HG03045 (cell line): Measurements from ENCODE around the gene CBLB.
"Not testable (repeated sequence)": the region's sequence is repeated elsewhere in the genome, so short reads cannot be mapped to it uniquely, and the experiment has no call there.

ENCODE experiments used
- ATAC-seq: cut with Tn5 transposase; IDR thresholded peaks from one replicate; pipeline ENCODE4 v1.9.1; 2021; ENCODE audit warnings: mild to moderate bottlenecking, moderate library complexity; ENCODE audit not compliant: unreplicated experiment

CBLB gene

GRCh38 chr3:105763659-105764036 is 105.2 kb downstream of the CBLB start:
- no peak for ATAC-seq

- ATAC-seq, result no peak
These were observed 105.8 kb downstream of the CBLB start for GRCh38 chr3:105762749-105763658.

GRCh38 chr3:105762214-105762613 is 106.6 kb downstream of the CBLB start:
- not testable (repeated sequence) for ATAC-seq

- ATAC-seq, result no peak
These were observed 109.3 kb downstream of the CBLB start for GRCh38 chr3:105759442-105760078.

- no peak for ATAC-seq
These were observed 110.4 kb downstream of the CBLB start for GRCh38 chr3:105758451-105758850.

- ATAC-seq, result no peak
These were observed 113.5 kb downstream of the CBLB start for GRCh38 chr3:105755121-105755886.

GRCh38 chr3:105752791-105753415 is 115.9 kb downstream of the CBLB start:
- ATAC-seq, result no peak

GRCh38 chr3:105747696-105748095 is 121.1 kb downstream of the CBLB start:
- ATAC-seq, result no peak

- no peak for ATAC-seq
These were observed 121.7 kb downstream of the CBLB start for GRCh38 chr3:105747060-105747541.

- no peak for ATAC-seq
These were observed 122.4 kb downstream of the CBLB start for GRCh38 chr3:105746231-105746996.

- no peak for ATAC-seq
These were observed 123.8 kb downstream of the CBLB start for GRCh38 chr3:105745046-105745445.

GRCh38 chr3:105744202-105744601 is 124.6 kb downstream of the CBLB start:
- ATAC-seq, result no peak

GRCh38 chr3:105733356-105733755 is 135.5 kb downstream of the CBLB start:
- no peak for ATAC-seq

GRCh38 chr3:105731686-105732085 is 137.1 kb downstream of the CBLB start:
- no peak for ATAC-seq

- no peak for ATAC-seq
These were observed 137.9 kb downstream of the CBLB start for GRCh38 chr3:105730801-105731354.

GRCh38 chr3:105729667-105730066 is 139.1 kb downstream of the CBLB start:
- ATAC-seq, result no peak

GRCh38 chr3:105728771-105729312 is 140.0 kb downstream of the CBLB start:
- no peak for ATAC-seq

- ATAC-seq, result not testable (repeated sequence)
These were observed 141.8 kb downstream of the CBLB start for GRCh38 chr3:105727036-105727435.

GRCh38 chr3:105722943-105723556 is 145.8 kb downstream of the CBLB start:
- ATAC-seq, result peak; percentile 100
